ENCODE results near the gene BNIP5.
A peak's percentile ranks its signal among the peaks of the same experiment; 100 is the strongest.

DNA sequence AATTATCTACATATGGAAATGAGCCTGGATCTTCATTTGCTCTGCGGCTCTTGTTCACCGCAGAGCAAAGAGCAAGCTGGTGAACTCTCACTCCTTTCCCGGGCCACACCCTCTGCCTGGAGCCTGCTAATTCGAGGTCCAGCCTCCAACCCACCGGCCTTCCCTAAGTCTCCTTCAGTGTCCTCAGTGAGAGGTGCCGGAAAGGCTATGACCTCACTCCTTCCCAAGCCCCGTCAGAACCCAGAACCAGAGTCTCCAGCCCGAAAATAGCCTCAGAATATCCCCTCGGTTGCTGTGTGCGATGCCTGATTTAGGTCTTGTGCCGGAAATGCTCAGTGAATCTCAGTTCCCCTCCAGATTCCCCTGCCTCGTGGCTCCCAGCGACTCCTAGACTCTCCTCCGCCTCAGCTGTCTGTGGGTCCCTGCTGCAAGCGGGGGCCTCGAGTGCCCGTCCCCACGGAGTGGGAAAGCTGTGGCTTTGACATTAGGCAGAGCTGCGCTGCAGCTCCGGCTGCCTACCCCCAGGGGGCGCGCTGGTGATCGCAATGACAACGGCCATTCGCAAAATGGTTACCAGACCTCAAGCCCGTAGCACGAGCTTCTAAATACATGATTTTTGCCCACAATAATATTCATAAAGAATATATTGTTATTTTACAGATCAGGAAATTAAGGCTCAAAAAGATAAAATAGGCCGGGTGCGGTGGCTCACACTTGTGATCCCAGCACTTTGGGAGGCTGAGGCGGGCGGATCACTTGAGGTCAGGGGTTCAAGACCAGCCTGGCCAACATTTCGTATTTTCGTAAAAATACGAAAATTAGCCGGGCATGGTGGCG, 4.1 kb upstream of the BNIP5 start:
- TF ChIP-seq, protein P1, sequence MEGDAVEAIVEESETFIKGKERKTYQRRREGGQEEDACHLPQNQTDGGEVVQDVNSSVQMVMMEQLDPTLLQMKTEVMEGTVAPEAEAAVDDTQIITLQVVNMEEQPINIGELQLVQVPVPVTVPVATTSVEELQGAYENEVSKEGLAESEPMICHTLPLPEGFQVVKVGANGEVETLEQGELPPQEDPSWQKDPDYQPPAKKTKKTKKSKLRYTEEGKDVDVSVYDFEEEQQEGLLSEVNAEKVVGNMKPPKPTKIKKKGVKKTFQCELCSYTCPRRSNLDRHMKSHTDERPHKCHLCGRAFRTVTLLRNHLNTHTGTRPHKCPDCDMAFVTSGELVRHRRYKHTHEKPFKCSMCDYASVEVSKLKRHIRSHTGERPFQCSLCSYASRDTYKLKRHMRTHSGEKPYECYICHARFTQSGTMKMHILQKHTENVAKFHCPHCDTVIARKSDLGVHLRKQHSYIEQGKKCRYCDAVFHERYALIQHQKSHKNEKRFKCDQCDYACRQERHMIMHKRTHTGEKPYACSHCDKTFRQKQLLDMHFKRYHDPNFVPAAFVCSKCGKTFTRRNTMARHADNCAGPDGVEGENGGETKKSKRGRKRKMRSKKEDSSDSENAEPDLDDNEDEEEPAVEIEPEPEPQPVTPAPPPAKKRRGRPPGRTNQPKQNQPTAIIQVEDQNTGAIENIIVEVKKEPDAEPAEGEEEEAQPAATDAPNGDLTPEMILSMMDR (IDR thresholded peaks at IDR 0.05) = peak; percentile 72 to 97 (median 87)
- no peak for TF ChIP-seq POLR2A (IDR thresholded peaks at IDR 0.05)
